NK-92 (cell line): ENCODE results near the gene ZNF26.
"Not testable (repeated sequence)": the region's sequence is repeated elsewhere in the genome, so short reads cannot be mapped to it uniquely, and the experiment has no call there.

Experiments
- DNase-seq: peaks from one replicate; lab custom pipeline; 2025; ENCODE audit not compliant: unreplicated experiment; lab: John Stamatoyannopoulos, UW

Gene ZNF26

DNA sequence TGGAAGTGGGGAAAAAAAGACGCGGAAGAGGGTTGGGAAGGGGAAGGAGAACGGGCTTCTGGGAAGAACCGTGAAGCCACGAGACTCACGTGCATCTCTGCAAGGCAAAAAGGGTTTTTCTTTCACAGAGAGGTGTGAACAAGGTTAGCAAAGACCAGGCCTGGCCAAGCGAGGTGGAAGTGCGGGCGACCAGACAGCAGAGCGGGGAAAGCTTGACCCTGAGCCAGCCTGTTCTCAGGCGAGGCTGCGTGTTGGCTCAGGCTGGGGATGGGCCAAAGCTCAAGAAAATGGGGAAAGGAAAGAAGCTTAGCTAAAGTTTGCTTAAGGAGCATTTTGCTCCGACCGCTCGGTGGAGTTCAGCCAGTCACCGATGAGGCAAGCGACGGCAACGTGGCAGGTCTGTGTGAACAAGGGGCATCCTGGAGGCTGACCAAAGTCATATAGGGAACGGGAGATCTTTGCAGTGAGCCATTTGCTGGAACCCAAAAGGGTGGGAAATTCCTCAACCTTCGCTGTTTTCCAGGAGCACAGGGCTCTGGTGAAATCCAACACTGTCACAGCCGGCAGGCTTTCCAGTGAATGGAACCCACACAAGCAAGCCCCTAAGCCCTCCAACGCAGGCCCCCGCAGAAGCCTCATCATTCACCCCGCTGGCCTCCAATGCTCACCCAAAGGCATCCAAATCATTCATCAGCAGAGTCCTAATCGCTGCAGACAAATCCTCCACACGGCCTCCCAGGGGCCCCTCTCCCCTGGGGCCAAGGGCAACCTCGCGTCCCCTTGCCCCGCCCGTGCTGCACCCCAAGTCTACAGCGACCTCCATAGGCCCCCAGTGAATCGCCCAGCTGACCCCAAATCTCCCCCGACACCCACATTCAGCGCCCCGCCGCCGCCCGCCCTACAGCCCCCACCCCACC lies 30.8 kb upstream of the ZNF26 start:
- no peak for DNase-seq

DNA sequence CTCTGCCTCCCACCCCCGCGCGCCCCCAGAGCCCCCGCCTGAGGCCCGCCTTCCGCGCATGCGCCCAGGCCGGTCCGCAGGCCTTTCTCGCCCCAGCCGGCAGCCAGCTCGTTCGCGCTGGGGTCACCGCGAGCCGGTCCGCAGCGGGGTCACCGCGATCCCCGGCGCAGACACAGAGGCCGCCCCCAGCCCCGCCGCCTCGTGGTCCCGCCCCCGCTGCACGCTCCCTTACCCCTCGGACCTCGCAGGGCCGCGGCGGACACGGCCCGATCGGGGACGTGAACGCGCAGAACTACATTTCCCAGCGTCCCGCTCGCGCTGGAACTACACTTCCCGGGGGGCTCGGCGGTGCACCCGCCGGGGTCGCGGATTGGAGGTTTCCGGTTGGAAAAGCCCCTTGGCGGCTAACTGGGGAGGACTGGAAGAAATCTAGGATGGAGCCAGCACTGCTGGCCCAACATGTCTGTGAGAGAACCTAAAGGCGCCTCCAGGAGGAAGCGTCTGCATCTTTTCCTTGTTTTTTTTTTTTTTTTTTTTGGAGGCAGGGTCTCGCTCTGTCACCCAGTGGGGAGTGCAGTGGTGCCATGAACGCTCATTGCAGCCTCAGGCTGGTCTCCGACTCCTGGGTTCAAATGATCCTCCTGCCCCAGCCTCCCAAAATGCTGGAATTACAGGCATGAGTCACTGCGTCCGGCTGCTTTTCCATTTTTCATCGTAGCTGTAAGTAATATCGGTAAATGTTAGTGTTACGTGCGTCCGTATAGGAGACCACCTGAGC lies 30.0 kb upstream of the ZNF26 start, which contains the start of gene ZNF605:
ZNF605 (minus strand) TSS at position 296 of the 778 bp plus-strand sequence. CDS start 10,671 bp downstream, outside the sequence.
- DNase-seq, result peak; percentile 15

DNA sequence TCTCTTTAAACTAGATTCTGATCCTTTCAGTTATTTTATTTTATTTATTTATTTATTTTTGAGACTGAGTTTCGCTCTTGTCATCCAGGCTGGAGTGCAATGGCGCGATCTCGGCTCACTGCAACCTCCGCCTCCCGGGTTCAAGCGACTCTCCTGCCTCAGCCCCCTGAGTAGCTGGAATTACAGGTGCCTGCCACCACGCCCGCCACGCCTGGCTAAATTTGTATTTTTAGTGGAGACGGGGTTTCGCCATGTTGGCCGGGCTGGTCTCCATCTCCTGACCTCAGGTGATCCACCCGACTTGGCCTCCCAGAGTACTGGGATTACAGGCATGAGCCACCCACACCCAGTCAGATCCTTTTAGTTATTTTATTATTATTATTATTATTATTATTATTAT lies 24.4 kb upstream of the ZNF26 start:
- DNase-seq, result not testable (repeated sequence)

DNA sequence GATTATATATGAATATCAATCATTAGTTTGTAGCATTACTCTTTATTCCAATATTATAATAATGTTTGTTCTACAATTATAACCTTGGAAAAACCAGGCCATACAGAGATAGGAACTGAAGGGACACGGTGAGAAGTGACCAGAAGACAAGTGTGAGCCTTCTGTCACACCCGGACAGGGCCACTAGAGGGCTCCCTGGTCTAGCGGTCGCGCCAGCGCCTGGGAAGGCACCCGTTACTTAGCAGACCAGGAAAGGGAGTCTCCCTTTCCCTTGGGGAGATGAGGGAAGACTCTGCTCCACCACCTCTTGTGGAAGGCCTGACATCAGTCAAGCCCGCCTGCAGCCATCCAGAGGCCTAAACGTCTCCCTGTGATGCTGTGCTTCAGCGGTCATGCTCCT lies 22.2 kb upstream of the ZNF26 start:
- DNase-seq, result not testable (repeated sequence)

DNA sequence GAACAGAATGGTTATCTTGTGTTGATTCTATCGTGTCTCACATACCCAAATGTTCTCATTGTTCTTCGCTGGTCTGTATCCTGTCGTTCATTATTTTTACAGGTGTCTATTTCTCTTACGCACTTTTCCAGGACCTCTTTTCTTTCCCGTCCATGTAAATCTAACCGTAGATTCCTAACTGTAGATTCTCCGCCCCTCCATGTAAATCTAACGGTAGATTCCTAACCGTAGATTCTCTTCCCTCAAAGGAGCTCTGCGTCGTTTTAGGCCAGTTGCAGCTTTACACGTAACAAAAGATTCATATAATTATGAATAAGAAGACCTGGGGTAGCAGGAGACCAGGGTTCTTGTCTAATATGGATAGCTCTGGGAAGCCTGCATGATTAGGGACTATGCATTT lies 20.4 kb upstream of the ZNF26 start:
- no peak for DNase-seq

DNA sequence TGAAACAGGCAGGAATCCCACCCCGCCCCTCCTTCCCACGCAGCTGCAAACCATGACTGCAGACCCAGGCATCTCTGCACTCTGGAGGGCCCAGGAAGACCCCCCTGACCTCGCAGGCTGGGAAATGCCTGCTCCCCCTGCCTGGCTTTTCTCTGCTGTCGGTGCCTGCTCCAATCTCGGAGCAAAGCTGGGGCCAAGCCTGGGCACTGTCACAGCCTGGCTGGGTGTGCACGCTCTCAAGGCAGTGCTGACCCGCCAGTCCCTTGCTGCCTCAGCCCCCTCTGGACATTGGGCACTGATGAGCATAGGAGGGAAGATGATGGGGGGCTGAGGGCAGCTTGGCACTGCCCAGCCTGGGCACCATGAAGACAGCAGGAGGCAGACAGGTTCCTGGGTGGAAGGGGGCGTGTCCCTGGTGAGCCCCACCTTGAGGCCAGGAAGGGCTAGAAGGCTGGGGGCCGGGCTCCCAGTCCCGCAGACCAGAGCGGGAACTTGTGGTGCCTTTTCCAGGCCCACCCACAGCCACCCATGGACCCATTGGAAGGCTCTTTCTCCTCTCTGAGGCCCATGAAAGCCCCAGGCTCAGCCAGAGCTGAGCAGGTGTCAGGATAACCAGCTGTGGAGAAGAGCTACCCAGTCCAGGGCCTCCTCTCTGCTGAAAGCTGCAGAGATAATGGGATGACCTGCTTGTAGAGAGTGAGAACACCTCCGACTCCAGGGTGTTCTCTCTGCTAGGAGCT lies 19.3 kb upstream of the ZNF26 start:
- no peak for DNase-seq

DNA sequence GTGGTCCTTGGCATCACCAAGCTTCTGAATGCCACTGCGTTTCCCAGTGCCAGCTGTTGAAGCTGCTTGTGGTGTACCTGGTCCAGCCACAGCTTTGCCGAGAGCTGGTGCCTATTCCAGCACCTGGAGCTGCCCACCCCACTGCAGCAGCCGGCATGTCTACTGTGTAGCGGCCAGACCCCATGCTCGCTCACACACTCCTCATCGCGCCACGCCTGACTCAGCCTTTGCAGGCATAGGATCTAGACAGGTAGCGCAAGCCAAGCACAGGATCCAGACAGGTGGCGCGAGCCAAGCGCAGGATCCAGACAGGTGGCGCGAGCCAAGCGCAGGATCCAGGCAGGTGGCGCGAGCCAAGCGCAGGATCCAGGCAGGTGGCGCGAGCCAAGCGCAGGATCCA lies 18.4 kb upstream of the ZNF26 start:
- no peak for DNase-seq

DNA sequence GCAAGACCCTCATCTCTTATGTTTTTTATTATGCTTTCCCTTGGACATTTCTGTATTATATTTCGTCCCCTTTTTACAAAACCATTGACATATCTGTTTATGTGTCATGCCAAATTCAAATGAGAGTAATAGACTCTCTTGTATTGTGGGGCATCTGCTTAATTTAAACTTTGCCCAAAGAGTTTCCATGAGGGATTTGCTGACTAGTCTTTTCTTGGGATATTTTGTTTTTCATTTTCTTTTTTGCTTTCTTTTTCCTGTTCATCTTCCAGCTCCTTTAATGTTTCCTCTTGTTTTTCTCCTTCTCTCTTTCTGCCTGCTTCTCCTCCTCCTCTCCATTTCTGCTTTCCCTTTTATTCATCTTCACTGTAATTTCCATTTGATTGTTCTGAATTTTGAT lies 13.8 kb upstream of the ZNF26 start:
- no peak for DNase-seq

DNA sequence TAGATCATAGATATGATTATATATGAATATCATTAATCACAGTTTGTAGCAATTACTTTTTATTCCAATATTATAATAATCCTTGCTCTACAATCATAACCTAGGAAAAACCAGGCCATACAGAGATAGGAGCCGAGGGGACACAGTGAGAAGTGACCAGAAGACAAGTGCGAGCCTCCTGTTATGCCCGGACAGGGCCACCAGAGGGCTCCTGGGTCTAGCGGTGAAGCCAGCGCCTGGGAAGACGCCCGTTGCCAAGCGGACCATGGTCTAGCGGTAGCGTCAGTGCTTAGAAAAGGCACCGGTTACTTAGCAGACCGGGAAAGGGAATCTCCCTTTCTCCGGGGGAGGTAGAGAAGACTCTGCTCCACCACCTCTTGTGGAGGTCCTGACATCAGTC lies 9.3 kb upstream of the ZNF26 start:
- not testable (repeated sequence) for DNase-seq

DNA sequence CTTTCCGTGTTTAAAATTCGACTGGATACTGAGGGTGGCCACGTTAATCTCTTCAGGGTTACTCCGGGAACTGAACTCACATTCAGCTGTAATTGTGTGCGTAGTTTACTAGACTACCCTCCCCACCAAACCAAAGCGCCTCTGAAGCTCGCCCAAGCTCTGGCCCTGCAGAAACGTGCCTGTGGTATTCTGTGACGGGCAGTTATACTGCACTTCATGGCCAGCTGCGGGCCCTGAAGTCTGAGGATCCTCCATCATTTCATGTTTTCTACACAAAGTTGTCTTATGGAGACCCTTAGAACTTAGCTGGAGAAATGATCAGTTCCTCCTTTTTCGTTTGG lies 688 bp downstream of the ZNF26 start:
- no peak for DNase-seq

DNA sequence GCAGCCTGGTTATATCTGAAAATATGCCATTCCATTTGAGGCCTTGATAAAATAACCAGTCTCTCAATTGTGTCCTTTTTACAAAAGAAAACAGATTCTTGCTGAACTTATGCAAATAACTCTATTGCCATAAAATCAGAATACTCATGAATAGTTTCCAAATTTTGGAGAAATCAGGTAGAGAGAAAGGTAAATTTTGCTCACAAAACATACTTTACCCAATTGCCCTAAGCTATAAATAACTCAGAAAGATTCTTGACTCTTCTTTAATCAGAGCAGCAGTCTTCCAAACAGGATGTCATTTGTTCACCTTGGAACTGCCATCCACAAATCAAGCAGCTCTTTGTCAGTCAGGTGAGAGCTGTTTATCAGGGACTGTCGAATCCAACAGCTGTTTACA lies 12.6 kb downstream of the ZNF26 start:
- DNase-seq, result no peak

DNA sequence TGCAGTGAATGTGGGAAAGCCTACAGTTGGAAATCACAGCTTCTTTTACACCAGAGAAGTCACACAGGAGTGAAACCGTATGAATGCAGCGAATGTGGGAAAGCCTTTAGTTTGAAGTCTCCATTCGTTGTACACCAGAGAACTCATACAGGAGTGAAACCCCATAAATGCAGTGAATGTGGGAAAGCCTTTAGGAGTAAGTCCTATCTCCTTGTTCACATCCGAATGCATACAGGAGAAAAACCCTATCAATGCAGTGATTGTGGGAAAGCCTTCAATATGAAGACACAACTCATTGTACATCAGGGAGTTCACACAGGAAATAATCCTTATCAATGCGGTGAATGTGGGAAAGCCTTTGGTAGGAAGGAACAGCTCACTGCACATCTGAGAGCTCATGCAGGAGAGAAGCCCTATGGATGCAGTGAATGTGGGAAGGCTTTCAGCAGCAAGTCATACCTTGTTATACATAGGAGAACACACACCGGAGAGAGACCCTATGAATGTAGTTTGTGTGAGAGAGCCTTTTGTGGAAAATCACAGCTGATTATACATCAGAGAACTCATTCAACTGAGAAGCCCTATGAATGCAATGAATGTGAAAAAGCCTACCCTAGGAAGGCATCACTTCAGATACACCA lies 24.6 kb downstream of the ZNF26 start:
- DNase-seq, result no peak

DNA sequence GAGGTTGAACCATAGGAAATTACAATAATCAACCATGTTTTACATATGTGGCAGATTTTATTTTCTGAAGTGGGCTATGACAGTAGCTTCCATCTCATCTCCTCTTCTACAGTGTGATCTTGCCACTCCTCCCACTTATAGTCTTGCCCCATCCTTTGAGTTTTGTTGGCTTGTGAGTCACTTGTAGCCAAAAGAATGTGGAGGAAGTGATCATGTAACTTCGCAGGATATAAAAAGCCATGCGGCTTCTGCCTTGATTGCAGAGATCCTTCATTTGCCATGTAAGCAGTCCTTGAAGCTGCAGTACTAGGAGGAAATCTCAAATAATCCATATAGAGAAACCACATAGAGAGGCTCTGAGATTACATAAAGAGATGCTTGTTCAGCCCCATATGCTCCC lies 37.4 kb downstream of the ZNF26 start:
- DNase-seq, result no peak

DNA sequence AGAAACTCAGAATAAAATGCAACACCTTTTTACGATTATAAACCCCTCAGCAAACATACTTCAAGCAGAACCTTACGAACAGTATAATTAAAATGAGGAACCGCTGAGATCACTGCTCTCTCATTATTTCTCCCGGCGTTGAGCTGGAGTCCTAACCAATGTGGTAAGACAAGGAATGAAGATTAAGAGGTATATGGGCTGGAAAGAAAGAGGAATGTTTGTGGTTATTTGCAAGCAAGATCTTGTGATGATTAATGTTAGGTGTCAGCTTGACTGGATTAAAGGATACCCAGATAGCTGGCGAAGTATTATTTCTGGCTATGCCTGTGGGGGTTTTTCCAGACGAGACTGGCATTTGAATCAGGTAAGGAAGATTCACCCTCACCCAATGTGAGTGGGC lies 40.8 kb downstream of the ZNF26 start:
- DNase-seq, result no peak

DNA sequence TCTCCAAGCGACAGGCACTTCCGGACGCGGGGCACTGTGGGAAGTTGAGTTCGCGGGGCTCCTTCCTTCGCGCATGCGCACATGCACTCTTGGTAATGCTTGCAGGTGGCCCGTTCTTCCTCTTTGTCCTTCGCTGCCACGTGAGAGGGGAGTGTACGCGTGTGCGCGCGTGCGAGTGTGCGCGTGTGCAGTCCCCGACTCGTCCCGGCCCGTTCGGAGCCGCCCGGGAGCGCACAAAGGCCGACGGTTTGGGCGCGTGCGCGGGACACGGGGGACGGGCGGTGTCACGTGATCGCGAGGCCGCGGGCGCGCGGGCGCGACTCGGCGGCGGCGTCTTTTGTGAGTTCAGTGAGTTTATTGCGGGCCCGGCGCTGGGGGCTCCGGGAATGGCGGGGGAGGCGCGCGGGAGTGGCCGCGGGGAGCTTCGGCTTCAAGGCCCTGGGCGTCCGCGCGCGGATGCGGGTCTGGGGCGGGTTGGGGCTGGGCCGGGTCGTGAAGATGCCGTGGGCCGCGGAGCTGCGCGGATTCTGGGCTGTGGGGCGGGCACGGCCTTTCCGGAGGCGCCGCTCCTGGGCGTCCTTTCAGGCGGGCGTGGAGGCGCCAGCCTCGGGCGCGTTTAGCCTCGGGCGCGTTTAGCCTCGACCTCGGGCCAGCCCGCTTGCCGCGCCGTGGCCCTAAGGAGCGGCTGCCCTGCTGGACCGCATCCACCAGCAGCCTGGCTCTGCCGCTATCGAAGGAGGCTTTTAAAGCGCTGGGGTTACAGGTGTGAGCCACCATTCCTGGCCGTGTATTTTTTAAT lies 51.2 kb downstream of the ZNF26 start, which contains the start of gene ZNF84:
ZNF84 (plus strand) TSS at position 303 of the 799 bp plus-strand sequence. CDS start 3,959 bp downstream, outside the sequence.
- DNase-seq, result peak; percentile 91

DNA sequence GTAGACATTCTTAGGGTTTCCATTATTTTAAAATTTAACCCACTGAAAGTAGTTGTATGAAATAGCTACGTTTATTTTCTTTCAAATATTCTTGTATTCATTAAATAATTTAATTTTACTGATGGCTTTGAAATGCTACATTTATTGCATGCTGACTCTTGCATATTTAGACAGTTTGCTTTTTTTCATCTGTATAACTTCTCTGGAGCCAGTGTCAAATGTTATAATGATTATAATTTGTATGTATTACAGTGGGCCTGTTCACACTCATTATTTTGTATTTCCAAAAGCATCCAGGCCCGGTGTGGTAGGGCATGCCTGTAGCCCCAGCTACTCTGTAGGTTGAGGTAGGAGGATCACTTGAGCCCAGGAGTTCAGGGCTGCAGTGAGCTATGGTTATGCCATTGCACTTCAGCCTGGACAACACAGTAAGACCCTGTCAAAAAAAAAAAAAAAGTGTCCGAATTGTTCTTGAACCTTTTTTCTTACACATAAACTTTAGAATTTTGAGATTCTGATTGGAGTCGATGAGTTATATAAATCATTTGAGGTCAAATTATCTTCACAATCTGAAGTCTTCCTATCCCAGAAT lies 52.0 kb downstream of the ZNF26 start:
- DNase-seq, result no peak

DNA sequence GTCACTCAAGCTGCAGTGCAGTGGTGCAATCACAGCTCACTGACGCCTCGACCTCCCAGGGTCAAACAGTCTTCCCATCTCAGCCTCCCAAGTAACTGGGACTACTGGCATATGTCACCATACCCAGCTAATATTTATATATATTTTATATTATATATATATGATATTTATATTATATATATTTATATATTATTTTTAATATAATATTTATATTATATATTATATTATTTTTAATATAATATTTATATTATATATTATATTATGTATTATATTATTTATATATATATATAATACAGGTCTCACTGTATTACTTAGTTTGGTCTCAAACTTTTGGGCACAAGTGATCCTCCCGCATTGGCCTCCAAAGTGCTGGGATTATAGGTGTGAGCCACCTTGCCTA lies 60.5 kb downstream of the ZNF26 start:
- no peak for DNase-seq

DNA sequence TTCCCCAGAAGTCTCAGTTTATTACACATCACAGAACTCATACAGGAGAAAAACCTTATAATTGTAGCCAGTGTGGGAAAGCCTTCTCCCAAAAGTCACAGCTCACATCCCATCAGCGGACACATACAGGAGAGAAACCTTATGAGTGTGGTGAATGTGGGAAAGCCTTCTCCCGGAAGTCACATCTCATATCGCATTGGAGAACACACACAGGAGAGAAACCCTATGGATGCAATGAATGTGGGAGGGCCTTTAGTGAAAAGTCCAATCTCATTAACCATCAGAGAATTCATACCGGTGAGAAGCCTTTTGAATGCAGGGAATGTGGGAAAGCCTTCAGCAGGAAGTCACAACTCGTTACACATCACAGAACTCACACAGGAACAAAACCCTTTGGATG lies 71.3 kb downstream of the ZNF26 start:
- no peak for DNase-seq

DNA sequence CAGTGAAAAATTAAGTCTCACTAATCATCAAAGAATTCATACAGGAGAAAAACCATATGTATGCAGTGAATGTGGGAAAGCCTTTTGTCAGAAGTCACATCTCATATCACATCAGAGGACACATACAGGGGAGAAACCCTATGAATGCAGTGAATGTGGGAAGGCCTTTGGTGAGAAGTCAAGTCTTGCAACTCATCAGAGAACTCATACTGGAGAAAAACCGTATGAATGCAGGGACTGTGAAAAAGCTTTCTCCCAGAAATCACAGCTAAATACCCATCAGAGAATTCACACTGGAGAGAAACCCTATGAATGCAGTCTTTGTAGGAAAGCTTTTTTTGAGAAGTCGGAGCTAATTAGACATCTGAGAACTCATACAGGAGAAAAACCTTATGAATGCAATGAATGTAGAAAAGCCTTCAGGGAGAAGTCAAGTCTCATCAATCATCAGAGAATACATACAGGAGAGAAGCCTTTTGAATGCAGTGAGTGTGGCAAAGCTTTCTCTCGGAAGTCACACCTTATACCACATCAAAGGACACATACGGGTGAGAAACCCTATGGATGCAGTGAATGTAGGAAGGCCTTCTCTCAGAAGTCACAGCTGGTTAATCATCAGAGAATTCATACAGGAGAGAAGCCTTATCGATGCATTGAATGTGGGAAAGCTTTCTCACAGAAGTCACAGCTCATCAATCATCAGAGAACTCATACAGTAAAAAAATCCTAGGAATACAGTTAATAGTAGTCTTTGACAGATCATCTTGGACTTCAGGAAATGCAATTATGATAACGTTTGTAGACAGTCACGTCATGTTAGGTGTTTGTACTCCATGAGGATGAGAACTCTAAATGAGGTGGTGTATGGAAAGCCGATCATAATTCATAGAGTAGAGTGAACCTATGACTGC lies 72.3 kb downstream of the ZNF26 start:
- DNase-seq, result no peak
